PFSK-1 (cell line): ENCODE results near the gene UXT.

Experiments used
- FOXP2 ChIP-seq: optimal IDR thresholded peaks from 2 replicates; pipeline ENCODE3; 2011; ENCODE audit warnings: borderline replicate concordance, control low read depth, inconsistent platforms; ENCODE audit not compliant: insufficient read depth; ENCODE audit errors: extremely low read length, extremely low read depth
- POLR2AphosphoS5 ChIP-seq: IDR thresholded peaks from 2 replicates; pipeline ENCODE4 v1.6.1; 2012; ENCODE audit warnings: low read depth, mild to moderate bottlenecking, control low read depth, low read length, moderate library complexity
- REST ChIP-seq, 2 experiments: IDR thresholded peaks; 2 replicates each; pipeline versions ENCODE4 v1.6.1 to v1.8.0; 2011 to 2012; ENCODE audit warnings: low read depth in 2 of 2, low read length in 2 of 2, control low read depth in 1 of 2, inconsistent platforms in 1 of 2, mild to moderate bottlenecking in 1 of 2, moderate library complexity in 1 of 2; ENCODE audit not compliant: insufficient read depth in 1 of 2
- SIN3A ChIP-seq: IDR thresholded peaks from 2 replicates; pipeline ENCODE4 v1.6.1; 2012; ENCODE audit warnings: mild to moderate bottlenecking, low read length, moderate library complexity, borderline replicate concordance; ENCODE audit not compliant: insufficient read depth
- TAF1 ChIP-seq: IDR thresholded peaks from 2 replicates; pipeline ENCODE4 v1.6.1; 2012; ENCODE audit warnings: low read length, control low read depth, borderline replicate concordance; ENCODE audit not compliant: insufficient read depth

Gene UXT

GRCh38 chrX:47662144-47662657 is 3.2 kb upstream of the UXT start:
- TF ChIP-seq REST (IDR thresholded peaks at IDR 0.05; ENCODE audit: insufficient read depth in 1 of 2, low read depth in 2 of 2, low read length in 2 of 2), result no peak
- TF ChIP-seq POLR2AphosphoS5, result peak; percentile 56; the same call in 1 of the 2 replicates

- no peak for TF ChIP-seq REST (IDR thresholded peaks at IDR 0.05; ENCODE audit: insufficient read depth in 1 of 2, low read depth in 2 of 2, low read length in 2 of 2)
- TF ChIP-seq TAF1, result no peak
- no peak for TF ChIP-seq SIN3A
- no peak for TF ChIP-seq FOXP2
- TF ChIP-seq POLR2AphosphoS5, result no peak
Observed at GRCh38 chrX:47661539-47661938, 2.6 kb upstream of the UXT start.

- TF ChIP-seq POLR2AphosphoS5 (no peak), FOXP2 (no peak), TAF1 (no peak), REST (IDR thresholded peaks at IDR 0.05; ENCODE audit: insufficient read depth in 1 of 2, low read depth in 2 of 2, low read length in 2 of 2) (no peak), SIN3A (no peak)
Observed at GRCh38 chrX:47659421-47659726, 394 bp upstream of the UXT start.

GRCh38 chrX:47658301-47658683 is 688 bp downstream of the UXT start:
- TF ChIP-seq SIN3A (no peak), FOXP2 (no peak), REST (IDR thresholded peaks at IDR 0.05; ENCODE audit: insufficient read depth in 1 of 2, low read depth in 2 of 2, low read length in 2 of 2) (no peak), POLR2AphosphoS5 (no peak), TAF1 (no peak)
